C1 segment of cervical spinal cord (tissue), 14 donors: ENCODE results near the gene SRRD.
"Not testable (repeated sequence)": the region's sequence is repeated elsewhere in the genome, so short reads cannot be mapped to it uniquely, and the experiment has no call there.

Source experiments
- DNase-seq, 14 donors: peaks; one replicate each; lab custom pipeline; 2025; lab: John Stamatoyannopoulos, UW

The SRRD gene

DNA sequence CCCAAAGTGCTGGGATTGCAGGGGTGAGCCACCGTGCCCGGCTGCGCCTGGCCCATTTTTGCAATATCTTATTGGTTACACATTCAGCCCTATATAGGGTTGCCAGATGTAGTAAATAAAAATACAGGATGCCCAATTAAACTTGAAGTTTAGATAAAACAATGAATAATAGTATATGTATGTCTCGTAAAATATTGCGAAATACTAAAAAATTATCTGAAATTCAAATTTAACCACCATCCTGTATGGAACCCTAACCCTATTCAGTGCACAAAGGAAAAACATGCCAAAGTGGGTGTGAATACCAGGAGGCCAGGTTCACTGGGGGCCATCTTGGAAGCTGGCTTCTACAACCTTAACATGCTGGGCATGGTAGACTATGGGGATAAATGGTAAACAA lies 33.8 kb downstream of the SRRD start:
- no peak for DNase-seq

DNA sequence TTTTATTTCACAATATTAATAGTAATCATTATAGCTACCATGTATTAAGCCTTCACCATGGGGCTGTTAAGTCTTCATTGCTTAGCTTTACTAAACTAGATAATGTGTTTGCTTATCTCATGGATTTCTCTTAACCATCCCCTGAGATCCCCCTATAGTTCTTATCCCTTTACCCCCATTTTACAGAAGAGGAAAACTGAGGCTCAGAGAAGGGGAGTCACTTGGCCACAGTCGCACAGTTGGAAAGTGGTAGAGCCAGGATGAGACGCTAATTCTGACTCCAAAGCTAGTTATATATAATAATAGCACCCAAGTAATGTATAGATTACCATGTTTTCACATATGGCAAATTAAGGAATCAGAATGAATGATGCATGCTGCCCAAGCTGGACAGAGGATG lies 38.3 kb downstream of the SRRD start:
- no peak for DNase-seq

GRCh38 chr22:26522592-26522991 lies 38.9 kb downstream of the SRRD start:
- no peak for DNase-seq

DNA sequence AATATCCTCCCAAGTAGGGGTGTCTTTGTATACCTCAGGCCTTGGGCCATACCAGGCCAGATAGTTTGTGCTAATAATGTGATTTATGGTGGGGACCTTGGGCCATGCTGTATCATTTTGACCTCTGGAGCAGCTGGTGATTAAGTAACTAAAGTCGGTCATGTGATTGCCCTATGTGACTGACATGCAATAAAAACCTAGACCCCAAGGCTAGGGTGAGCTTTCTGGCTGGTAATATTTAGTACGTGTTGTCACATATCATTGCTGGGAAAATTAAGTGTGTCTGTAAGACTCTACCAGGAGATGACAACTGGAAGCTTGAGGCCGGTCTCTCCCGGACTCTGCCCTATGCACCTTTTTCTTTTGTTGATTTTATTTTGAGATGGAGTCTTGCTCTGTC lies 41.2 kb downstream of the SRRD start:
- DNase-seq: no peak

DNA sequence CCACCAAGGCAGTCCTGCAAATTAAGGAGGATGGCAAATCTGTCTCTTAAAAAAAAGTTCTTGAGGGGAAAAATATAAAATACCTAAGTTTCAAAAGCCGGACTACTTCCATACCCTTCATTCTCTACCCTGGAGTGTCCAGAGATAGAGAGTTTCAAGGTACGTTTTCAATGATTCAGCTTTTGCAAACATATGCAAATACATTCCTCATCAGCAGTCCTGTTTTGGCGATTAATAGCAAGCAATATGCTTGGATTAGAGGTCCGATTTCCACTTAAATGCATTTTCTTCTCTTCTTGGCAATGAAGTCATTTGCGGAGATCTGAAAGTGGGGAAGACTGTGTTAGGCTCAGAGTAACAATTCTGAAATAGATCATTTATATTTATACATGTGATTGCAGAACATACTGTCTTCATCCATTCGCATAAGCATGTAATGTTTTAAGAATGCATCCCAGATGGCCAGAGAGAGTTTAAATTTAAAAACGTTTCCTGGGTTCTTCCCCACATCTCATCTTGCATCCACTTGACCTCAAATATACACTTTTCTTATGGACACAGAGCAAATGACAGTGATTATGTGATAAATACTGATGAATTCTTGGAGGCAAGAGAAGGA lies 42.4 kb downstream of the SRRD start:
- no peak for DNase-seq

- DNase-seq: no peak
Measured at GRCh38 chr22:26527167-26527566, 43.5 kb downstream of the SRRD start.

DNA sequence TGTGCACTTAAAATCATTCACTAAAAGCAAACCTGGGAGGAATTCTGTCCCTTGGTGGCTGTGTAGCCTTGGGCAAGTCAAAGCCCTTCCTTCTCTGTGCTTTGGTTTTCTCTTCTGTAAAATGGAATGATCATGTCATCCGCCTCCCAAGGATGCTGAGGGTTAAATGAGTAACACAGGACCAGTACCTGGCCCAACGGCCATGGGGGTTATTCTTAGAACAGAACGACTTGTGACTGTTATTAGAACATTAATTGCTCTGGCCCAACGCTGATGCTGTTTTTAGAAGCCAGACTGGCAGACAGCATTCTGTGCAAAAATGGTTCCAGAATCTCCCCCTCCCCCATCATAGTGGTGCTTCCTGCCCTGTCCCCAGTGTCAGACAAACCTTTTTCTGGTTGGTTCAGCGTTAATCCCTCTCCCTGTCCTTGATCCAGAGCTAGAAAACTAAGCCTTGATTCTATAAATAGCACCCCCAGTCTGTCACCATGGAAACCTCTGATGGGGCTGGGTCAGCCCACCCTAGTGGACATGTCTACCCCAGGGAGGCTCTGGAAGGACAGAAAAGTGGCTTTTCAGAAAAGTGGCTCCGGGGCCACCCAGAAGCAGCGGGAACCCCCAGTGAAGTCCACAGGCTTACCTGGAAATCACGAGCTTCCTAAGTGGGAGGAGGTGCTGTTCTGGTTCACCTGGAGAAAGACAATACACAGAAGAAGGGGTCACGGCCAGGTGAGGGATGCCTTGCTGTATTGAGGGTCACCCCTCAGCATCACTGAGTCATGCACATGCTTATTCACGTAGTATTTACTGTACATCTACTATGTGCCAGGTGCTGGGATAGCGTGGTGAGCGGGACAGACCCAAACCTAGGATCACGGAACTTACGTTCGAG lies 44.1 kb downstream of the SRRD start:
- DNase-seq: no peak

GRCh38 chr22:26528518-26528917 lies 44.8 kb downstream of the SRRD start:
- DNase-seq: not testable (repeated sequence)

DNA sequence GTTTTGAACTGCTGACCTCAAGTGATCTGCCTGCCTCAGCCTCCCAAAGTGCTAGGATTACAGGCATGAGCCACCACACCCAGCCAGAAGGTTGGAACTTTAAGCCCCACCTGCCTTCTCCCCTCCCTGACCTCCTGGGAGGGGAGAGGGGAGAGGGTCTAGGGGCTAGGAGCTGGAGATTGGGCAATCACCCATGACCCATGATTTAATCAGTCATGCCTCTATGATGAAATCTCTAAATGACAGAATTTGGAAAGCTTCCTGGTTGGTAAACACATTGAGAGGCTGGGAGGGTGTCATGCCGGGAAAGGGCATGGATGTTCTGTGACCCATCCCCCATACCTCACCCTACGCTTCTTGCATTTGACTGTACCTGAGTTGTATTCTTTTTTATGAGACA lies 45.7 kb downstream of the SRRD start:
- no peak for DNase-seq

- no peak for DNase-seq
Measured at GRCh38 chr22:26534171-26534855, 50.6 kb downstream of the SRRD start.

GRCh38 chr22:26534874-26535602 lies 51.4 kb downstream of the SRRD start:
- no peak for DNase-seq

DNA sequence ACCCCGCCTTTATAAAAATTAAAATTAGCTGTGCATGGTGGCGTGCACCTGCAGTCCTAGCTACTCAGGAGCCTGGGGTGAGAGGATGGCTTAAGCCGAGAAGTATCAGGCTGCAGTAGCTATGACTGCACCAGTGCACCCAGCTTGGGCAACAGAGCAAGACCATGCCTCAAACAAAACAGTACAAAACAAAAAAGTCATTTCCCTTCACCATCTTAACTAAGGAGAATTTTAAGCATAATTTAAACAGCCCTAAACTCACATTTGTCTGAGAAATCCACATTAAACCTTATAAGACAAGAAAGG lies 51.9 kb downstream of the SRRD start:
- no peak for DNase-seq

GRCh38 chr22:26536056-26536761 lies 52.5 kb downstream of the SRRD start:
- no peak for DNase-seq

DNA sequence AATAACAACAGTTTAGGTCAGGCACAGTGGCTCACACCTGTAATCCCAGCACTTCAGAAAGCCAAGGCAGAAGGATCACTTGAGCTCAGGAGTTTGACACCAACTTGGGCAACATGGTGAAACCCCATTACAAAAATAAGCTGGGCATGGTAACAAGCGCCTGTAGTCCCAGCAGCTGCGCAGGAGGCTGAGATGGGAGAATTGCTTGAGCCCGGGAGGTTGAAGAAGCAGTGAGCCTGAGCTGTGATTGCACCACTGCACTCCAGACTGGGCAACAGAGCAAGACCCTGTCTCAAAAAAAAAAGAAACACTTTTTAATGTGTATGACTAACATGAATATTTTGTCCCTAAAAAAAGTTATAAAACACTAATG lies 53.1 kb downstream of the SRRD start:
- no peak for DNase-seq

DNA sequence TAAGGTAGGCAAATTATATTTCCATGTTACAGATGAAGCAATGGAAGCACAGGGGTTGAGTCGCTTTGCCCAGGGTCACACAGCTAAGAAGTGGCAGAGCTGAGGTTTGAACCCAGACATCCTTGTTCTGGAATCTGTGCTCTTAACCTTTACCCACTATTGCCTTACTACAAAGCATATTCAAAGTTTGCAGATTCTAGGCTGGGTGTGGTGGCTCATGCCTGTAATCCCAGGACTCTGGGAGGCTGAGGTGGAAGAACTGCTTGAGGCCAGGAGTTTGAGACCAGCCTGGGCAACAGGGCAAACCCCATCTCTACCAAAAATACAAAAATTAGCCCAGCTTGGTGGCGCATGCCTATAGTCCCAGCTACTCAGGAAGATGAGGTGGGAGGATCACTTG lies 56.4 kb downstream of the SRRD start:
- no peak for DNase-seq

DNA sequence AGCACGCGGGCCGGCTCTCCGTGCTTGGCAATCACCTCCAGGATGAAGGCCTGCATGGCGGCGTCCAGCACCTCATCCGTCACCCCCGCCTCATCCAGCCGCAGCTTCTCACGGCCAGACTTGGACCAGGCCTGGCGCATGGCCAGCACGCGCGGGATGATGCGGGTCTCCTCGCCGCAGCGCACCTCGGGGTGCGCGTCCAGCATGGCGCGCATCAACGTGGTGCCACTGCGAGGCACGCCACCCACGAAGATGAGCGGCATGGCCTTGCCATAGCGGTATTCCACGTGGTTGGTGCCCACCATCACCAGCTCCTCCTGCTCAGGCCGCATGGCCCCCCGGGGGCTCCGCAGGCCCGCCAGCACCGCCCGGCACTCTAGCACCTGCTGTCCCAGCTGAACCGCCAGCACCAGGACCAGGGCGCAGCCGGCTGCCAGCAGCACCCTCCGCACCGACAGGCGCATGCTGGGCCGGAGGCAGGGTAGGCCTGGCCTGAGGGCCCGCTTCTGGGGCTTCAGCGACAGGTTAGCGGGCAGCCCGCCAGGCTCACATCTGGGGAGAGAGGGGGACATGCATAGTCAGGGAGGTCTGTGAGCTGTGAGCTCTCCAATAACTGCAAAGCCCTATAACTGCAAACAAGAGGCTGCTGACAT lies 57.6 kb downstream of the SRRD start:
- DNase-seq: no peak

DNA sequence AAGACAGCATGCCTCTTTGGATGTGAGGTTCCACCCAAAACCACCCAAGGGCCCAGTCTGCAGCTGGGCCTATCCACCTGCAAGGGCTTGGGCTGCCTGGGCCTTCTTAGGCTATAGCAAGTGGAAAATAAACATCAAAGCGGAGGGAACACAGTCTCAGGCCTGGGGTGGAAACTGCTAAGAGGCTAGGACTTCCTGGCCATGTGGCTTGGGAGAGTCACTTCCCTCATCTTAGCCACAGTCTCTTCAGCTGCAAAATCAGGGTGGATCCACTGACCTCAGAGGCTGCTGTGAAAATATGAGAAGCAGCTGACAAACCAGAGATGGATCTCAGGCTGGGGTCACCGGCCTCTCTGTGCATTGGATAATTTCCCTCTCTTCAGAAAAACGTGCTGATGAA lies 59.2 kb downstream of the SRRD start:
- peak in 1 of 14 donors; percentile 3 for DNase-seq
